ENCODE data around the gene KRTAP10-4.

- TF ChIP-seq CTCF (IDR thresholded peaks at IDR 0.05) (no peak), POLR2A (IDR thresholded peaks at IDR 0.05) (no peak), EP300 (IDR thresholded peaks at IDR 0.05) (no peak)
Observed at GRCh38 chr21:44551340-44551961, 22.1 kb upstream of the KRTAP10-4 start, which contains the start of gene KRTAP10-2.
